ENCODE data around the gene PADI4. TPM values are rescaled to one million over a fixed set of nuclear protein-coding genes. Genes with fewer than 3 reads are reported as not detected.

PADI4 gene
- total and polyA plus RNA-seq, 2 of the 4 experiments (the other 2 are of a cell fraction), result not detected

DNA sequence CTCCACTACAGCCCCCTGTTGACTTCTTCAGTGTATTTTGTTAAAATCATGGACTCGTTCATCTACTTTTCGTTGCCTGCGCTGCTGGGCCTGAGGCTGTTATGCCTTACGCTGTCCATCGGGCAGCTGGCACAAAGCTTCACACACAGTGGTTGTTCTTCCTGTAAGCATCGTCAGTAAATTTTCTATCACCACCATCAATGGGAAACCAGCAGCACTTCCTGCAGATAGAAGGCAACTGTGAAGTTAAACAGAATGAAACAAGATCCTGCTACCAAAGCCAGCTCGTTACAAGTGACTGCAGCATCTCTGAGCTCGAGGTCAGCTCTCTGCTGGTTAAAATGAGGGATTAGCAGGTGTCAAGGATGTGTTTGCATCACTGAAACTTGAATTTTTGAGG, 42.1 kb downstream of the PADI4 start:
- no peak overlapping the region for H3K18ac ChIP-seq (ENCODE audit: low read depth, low read length)
- ChIA-PET CTCF (no interaction called here), POLR2A (ENCODE audit: unreplicated experiment) (no interaction called here)
- H4K5ac ChIP-seq (ENCODE audit: low read depth, low read length), result no peak overlapping the region
- dilution Hi-C loops (cut with HindIII; ENCODE audit: low sequenced_read_pairs, unreplicated experiment), result no loop called here
- no peaks in the 10 kb centered on the region for H3K4me1 ChIP-seq (ENCODE audit: control insufficient read depth, insufficient read depth, low read length)
- no peak overlapping the region for H2AFZ ChIP-seq (replicated peaks; ENCODE audit: low read length, poor library complexity)
- no peak overlapping the region for H2AK9ac ChIP-seq (replicated peaks; ENCODE audit: low read depth, low read length, poor library complexity)
- H2BK15ac ChIP-seq (ENCODE audit: low read depth, low read length), result no peak overlapping the region
- TF ChIP-seq MXI1 (IDR thresholded peaks at IDR 0.05; ENCODE audit: borderline replicate concordance, low read depth, low read length) (no peak), FOS (IDR thresholded peaks at IDR 0.05; ENCODE audit: low read depth, low read length) (no peak), RFX5 (IDR thresholded peaks at IDR 0.05; ENCODE audit: low read depth, low read length) (no peak), MAFK (IDR thresholded peaks at IDR 0.05; ENCODE audit: low read depth, low read length) (no peak), ELK1 (IDR thresholded peaks at IDR 0.05; ENCODE audit: borderline replicate concordance, low read depth, low read length) (no peak), SMC3 (IDR thresholded peaks at IDR 0.05; ENCODE audit: low read depth, low read length) (no peak), NFE2L2 (IDR thresholded peaks at IDR 0.05; ENCODE audit: low read depth, low read length) (no peak), RCOR1 (IDR thresholded peaks at IDR 0.05; ENCODE audit: insufficient replicate concordance, low read length) (no peak)
- TF ChIP-seq, protein P1, sequence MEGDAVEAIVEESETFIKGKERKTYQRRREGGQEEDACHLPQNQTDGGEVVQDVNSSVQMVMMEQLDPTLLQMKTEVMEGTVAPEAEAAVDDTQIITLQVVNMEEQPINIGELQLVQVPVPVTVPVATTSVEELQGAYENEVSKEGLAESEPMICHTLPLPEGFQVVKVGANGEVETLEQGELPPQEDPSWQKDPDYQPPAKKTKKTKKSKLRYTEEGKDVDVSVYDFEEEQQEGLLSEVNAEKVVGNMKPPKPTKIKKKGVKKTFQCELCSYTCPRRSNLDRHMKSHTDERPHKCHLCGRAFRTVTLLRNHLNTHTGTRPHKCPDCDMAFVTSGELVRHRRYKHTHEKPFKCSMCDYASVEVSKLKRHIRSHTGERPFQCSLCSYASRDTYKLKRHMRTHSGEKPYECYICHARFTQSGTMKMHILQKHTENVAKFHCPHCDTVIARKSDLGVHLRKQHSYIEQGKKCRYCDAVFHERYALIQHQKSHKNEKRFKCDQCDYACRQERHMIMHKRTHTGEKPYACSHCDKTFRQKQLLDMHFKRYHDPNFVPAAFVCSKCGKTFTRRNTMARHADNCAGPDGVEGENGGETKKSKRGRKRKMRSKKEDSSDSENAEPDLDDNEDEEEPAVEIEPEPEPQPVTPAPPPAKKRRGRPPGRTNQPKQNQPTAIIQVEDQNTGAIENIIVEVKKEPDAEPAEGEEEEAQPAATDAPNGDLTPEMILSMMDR (conservative IDR thresholded peaks at IDR 0.05; ENCODE audit: low read depth, low read length), result no peak
- no peak overlapping the region for H3K4me3 ChIP-seq (ENCODE audit: insufficient read depth, low read depth, low read length)
- no peak overlapping the region for H3K23ac ChIP-seq (ENCODE audit: low read depth, low read length)
- H4K20me1 ChIP-seq (ENCODE audit: insufficient read depth, low read length), result no peaks in the 10 kb centered on the region; the same call in 1 of the 2 replicates
- H3K36me3 ChIP-seq (ENCODE audit: control insufficient read depth, insufficient read depth, low read length), result no peaks in the 10 kb centered on the region
- no peak overlapping the region for H2AK5ac ChIP-seq (ENCODE audit: low read depth, low read length)
- ATAC-seq (ENCODE audit: low read depth), result no peak
- no peak overlapping the region for H2BK5ac ChIP-seq (ENCODE audit: low read depth, low read length, poor library complexity, severe bottlenecking)
- H3K14ac ChIP-seq (replicated peaks; ENCODE audit: low read depth, low read length), result no peak overlapping the region
- no peak overlapping the region for H4K91ac ChIP-seq (ENCODE audit: insufficient read depth, low read depth, low read length)
- H4K8ac ChIP-seq (ENCODE audit: low read depth in 2 of 2, low read length in 2 of 2), result no peak overlapping the region
- DNase-seq, result no peak
- intact Hi-C loops (cut with micrococcal nuclease), result no loop called here
- H3K79me1 ChIP-seq (ENCODE audit: low read depth in 1 of 2, low read length in 2 of 2), result no peaks in the 10 kb centered on the region
- H3K27me3 ChIP-seq (ENCODE audit: control insufficient read depth, insufficient read depth, low read length), result peaks cover 20% of the 10 kb centered on the region
- no peak overlapping the region for H2BK120ac ChIP-seq (ENCODE audit: low read depth, low read length)
- WGBS, 2 experiments (ENCODE audit: extremely low coverage in 2 of 2, insufficient read length in 1 of 2), result 59% methylated on average over 8 of the region's 8 CpGs; no CpG with 5 or more reads in 1 of the 2 experiments
- H3K4ac ChIP-seq (ENCODE audit: low read depth, low read length), result no peak overlapping the region
- no peak overlapping the region for H3K56ac ChIP-seq (ENCODE audit: extremely low read depth, insufficient read depth, low read length)
- in situ Hi-C loops (cut with MboI; ENCODE audit: low sequenced_read_pairs), result no loop called here
- no peak overlapping the region for H3K4me2 ChIP-seq (ENCODE audit: low read depth, low read length)
- no peak overlapping the region for H2BK20ac ChIP-seq (ENCODE audit: low read depth, low read length)
- H3K27ac ChIP-seq (ENCODE audit: insufficient read depth, low read length), result no peak overlapping the region
- no TSS peak for BruUV-seq (replicated peaks)
- no peaks in the 10 kb centered on the region for H3K9me3 ChIP-seq (ENCODE audit: control insufficient read depth, insufficient read depth, low read length)
- H3K9ac ChIP-seq (ENCODE audit: low read depth, low read length), result no peak overlapping the region
- H3K9me1 ChIP-seq (ENCODE audit: insufficient read depth, low read length), result no peaks in the 10 kb centered on the region; the same call in 1 of the 2 replicates

Measured in IMR-90 (cell line).